HUES64 (cell line): ENCODE results near the gene NUAK1.

Experiments
- H3K27ac ChIP-seq: 2 replicates; pipeline ENCODE4 v1.7.0; 2013; ENCODE audit warnings: low read depth, low read length, inconsistent platforms
- H3K27me3 ChIP-seq: 2 replicates; pipeline ENCODE4 v1.6.1; 2013; ENCODE audit warnings: mild to moderate bottlenecking, low read length; ENCODE audit not compliant: insufficient read depth
- H3K36me3 ChIP-seq: 2 replicates; pipeline ENCODE4 v1.6.1; 2013; ENCODE audit warnings: mild to moderate bottlenecking, low read length; ENCODE audit not compliant: insufficient read depth
- H3K4me1 ChIP-seq: 2 replicates; pipeline ENCODE4 v1.6.1; 2013; ENCODE audit warnings: mild to moderate bottlenecking, low read length, moderate library complexity; ENCODE audit not compliant: insufficient read depth
- H3K4me3 ChIP-seq: 2 replicates; pipeline ENCODE4 v1.5.1; 2013; ENCODE audit warnings: mild to moderate bottlenecking, low read length, moderate library complexity
- H3K9ac ChIP-seq: 2 replicates; pipeline ENCODE4 v1.6.1; 2013; ENCODE audit warnings: mild to moderate bottlenecking, low read depth, low read length
- H3K9me3 ChIP-seq: 2 replicates; pipeline ENCODE4 v1.6.1; 2013; ENCODE audit warnings: low read depth, low read length; ENCODE audit not compliant: insufficient read depth
- WGBS: fragments of 150-250, 120-280 bp; methylation state at CpG from one replicate; pipeline ENCODE4 v1.1.7; 2013; ENCODE audit warnings: missing lambda C conversion rate; 5-methylcytosine and 5-hydroxymethylcytosine counted together

Gene NUAK1

GRCh38 chr12:106107566-106107965, 31.2 kb downstream of the NUAK1 start:
- Histone ChIP-seq H3K4me1 (peaks cover 54% of the 10 kb centered on the region), H3K9me3 (no peaks in the 10 kb centered on the region), H3K9ac (no peak overlapping the region), H3K27ac (peak overlapping the region; percentile 87; the same call in 1 of the 2 replicates), H3K27me3 (no peaks in the 10 kb centered on the region), H3K4me3 (no peak overlapping the region), H3K36me3 (peaks cover 13% of the 10 kb centered on the region; the same call in 1 of the 2 replicates)
- 56% methylated on average over 2 of the region's 2 CpGs for WGBS

GRCh38 chr12:106106892-106107291, 31.9 kb downstream of the NUAK1 start:
- Histone ChIP-seq H3K36me3 (peaks cover 13% of the 10 kb centered on the region; the same call in 1 of the 2 replicates), H3K27ac (peak overlapping the region; percentile 53; the same call in 1 of the 2 replicates), H3K4me1 (peaks cover 49% of the 10 kb centered on the region), H3K4me3 (no peak overlapping the region), H3K9me3 (no peaks in the 10 kb centered on the region), H3K9ac (no peak overlapping the region), H3K27me3 (no peaks in the 10 kb centered on the region)
- 40% methylated on average over 6 of the region's 6 CpGs for WGBS

GRCh38 chr12:106106061-106106566, 32.6 kb downstream of the NUAK1 start:
- Histone ChIP-seq H3K9me3 (no peaks in the 10 kb centered on the region), H3K36me3 (peaks cover 13% of the 10 kb centered on the region; the same call in 1 of the 2 replicates), H3K27me3 (no peaks in the 10 kb centered on the region), H3K4me1 (peaks cover 49% of the 10 kb centered on the region), H3K9ac (no peak overlapping the region), H3K4me3 (no peak overlapping the region), H3K27ac (no peak overlapping the region)
- 94% methylated on average over 4 of the region's 4 CpGs for WGBS

GRCh38 chr12:106101803-106102202, 37.0 kb downstream of the NUAK1 start:
- Histone ChIP-seq H3K9ac (no peak overlapping the region), H3K4me3 (no peak overlapping the region), H3K36me3 (peaks cover 16% of the 10 kb centered on the region; the same call in 1 of the 2 replicates), H3K4me1 (peaks cover 36% of the 10 kb centered on the region), H3K27ac (no peak overlapping the region), H3K9me3 (no peaks in the 10 kb centered on the region), H3K27me3 (no peaks in the 10 kb centered on the region)
- WGBS, result 86% methylated on average over 5 of the region's 5 CpGs

GRCh38 chr12:106098691-106099200, 40.0 kb downstream of the NUAK1 start:
- no peaks in the 10 kb centered on the region for H3K27me3 ChIP-seq
- no peak overlapping the region for H3K4me3 ChIP-seq
- H3K9ac ChIP-seq, result no peak overlapping the region
- 51% methylated on average over 6 of the region's 6 CpGs for WGBS
- no peak overlapping the region; the same call in 1 of the 2 replicates for H3K27ac ChIP-seq
- peaks cover 14% of the 10 kb centered on the region for H3K36me3 ChIP-seq
- H3K4me1 ChIP-seq, result peaks cover 30% of the 10 kb centered on the region
- H3K9me3 ChIP-seq, result no peaks in the 10 kb centered on the region

- Histone ChIP-seq H3K4me3 (no peak overlapping the region), H3K27ac (no peak overlapping the region), H3K36me3 (peaks cover 11% of the 10 kb centered on the region), H3K9me3 (no peaks in the 10 kb centered on the region), H3K4me1 (peaks cover 30% of the 10 kb centered on the region), H3K27me3 (no peaks in the 10 kb centered on the region), H3K9ac (no peak overlapping the region)
- 90% methylated on average over 2 of the region's 2 CpGs for WGBS
Measured at GRCh38 chr12:106097011-106097410, 41.7 kb downstream of the NUAK1 start.

- H3K36me3 ChIP-seq, result peaks cover 11% of the 10 kb centered on the region
- H3K9ac ChIP-seq, result no peak overlapping the region
- 93% methylated on average over 12 of the region's 12 CpGs for WGBS
- H3K9me3 ChIP-seq, result no peaks in the 10 kb centered on the region
- H3K4me3 ChIP-seq, result no peak overlapping the region
- no peak overlapping the region for H3K27ac ChIP-seq
- H3K4me1 ChIP-seq, result peaks cover 30% of the 10 kb centered on the region
- no peaks in the 10 kb centered on the region for H3K27me3 ChIP-seq
Measured at GRCh38 chr12:106096376-106096775, 42.4 kb downstream of the NUAK1 start.

- no peak overlapping the region for H3K4me3 ChIP-seq
- WGBS, result 90% methylated on average over 5 of the region's 5 CpGs
Measured at GRCh38 chr12:106094304-106094703, 44.5 kb downstream of the NUAK1 start.

GRCh38 chr12:106093246-106093645, 45.5 kb downstream of the NUAK1 start:
- Histone ChIP-seq H3K27me3 (no peaks in the 10 kb centered on the region), H3K36me3 (peaks cover 8% of the 10 kb centered on the region), H3K4me1 (peaks cover 17% of the 10 kb centered on the region), H3K9ac (no peak overlapping the region), H3K9me3 (no peaks in the 10 kb centered on the region), H3K27ac (no peak overlapping the region), H3K4me3 (no peak overlapping the region)
- 91% methylated on average over 6 of the region's 6 CpGs for WGBS

More at GRCh38 chr12:106094304-106094703, 44.5 kb downstream of the NUAK1 start:
- no peak overlapping the region for H3K27ac ChIP-seq
- peaks cover 8% of the 10 kb centered on the region for H3K36me3 ChIP-seq
- H3K4me1 ChIP-seq, result peaks cover 28% of the 10 kb centered on the region
- H3K9me3 ChIP-seq, result no peaks in the 10 kb centered on the region
- H3K9ac ChIP-seq, result no peak overlapping the region
- no peaks in the 10 kb centered on the region for H3K27me3 ChIP-seq

- Histone ChIP-seq H3K4me3 (no peak overlapping the region), H3K9me3 (no peaks in the 10 kb centered on the region), H3K27me3 (no peaks in the 10 kb centered on the region), H3K27ac (no peak overlapping the region), H3K36me3 (peaks cover 12% of the 10 kb centered on the region), H3K4me1 (no peaks in the 10 kb centered on the region), H3K9ac (no peak overlapping the region)
- 92% methylated on average over 6 of the region's 6 CpGs for WGBS
Measured at GRCh38 chr12:106091446-106091820, 47.3 kb downstream of the NUAK1 start.

- H3K4me1 ChIP-seq, result no peaks in the 10 kb centered on the region
- H3K27me3 ChIP-seq, result no peaks in the 10 kb centered on the region
- H3K36me3 ChIP-seq, result peaks cover 12% of the 10 kb centered on the region
- WGBS, result 93% methylated on average over 10 of the region's 10 CpGs
- no peaks in the 10 kb centered on the region for H3K9me3 ChIP-seq
- H3K27ac ChIP-seq, result no peak overlapping the region
- H3K4me3 ChIP-seq, result no peak overlapping the region
- H3K9ac ChIP-seq, result no peak overlapping the region
Measured at GRCh38 chr12:106090591-106091445, 47.9 kb downstream of the NUAK1 start.
